Body of pancreas (tissue), 4 donors: ENCODE results near the gene C11orf54.

ENCODE experiments used
- POLR2A ChIP-seq, 3 donors: fragments of 450-650 bp; IDR thresholded peaks; one replicate each; pipeline ENCODE4 v1.6.1; 2016; ENCODE audit warnings: antibody characterized with exemption in 3 of 3, mild to moderate bottlenecking in 2 of 3
- TF ChIP-seq, protein P1 (sequence below), 7 experiments: fragments of 450-650 bp in 4 of 7; fragments of 200-600 bp in 3 of 7; sonication (generic) in 3 of 7; IDR thresholded peaks; one replicate each; pipeline ENCODE4 v1.5.1; 2016 to 2019; ENCODE audit warnings: antibody characterized with exemption in 7 of 7

DNA sequence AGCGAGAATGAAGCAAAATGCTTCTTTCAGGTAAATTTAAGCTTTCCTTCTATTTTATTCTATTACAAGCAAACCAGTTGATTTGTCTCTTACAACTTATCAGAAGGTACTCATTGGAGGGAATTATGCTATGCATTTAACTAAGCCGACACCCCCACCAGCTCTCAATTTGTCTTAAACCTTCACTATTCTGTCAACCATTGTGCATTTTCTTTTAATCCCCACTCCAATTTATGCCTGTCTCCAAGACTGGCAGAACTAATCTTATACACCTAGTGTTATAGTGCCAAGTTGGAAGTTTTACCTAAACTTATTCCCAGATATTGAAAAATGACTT, 12.7 kb upstream of the C11orf54 start:
- TF ChIP-seq, protein P1, sequence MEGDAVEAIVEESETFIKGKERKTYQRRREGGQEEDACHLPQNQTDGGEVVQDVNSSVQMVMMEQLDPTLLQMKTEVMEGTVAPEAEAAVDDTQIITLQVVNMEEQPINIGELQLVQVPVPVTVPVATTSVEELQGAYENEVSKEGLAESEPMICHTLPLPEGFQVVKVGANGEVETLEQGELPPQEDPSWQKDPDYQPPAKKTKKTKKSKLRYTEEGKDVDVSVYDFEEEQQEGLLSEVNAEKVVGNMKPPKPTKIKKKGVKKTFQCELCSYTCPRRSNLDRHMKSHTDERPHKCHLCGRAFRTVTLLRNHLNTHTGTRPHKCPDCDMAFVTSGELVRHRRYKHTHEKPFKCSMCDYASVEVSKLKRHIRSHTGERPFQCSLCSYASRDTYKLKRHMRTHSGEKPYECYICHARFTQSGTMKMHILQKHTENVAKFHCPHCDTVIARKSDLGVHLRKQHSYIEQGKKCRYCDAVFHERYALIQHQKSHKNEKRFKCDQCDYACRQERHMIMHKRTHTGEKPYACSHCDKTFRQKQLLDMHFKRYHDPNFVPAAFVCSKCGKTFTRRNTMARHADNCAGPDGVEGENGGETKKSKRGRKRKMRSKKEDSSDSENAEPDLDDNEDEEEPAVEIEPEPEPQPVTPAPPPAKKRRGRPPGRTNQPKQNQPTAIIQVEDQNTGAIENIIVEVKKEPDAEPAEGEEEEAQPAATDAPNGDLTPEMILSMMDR (IDR thresholded peaks at IDR 0.05): no peak
- no peak for TF ChIP-seq POLR2A (IDR thresholded peaks at IDR 0.05)
